Measurements from ENCODE around the gene ARL5A.

The ARL5A gene

GRCh38 chr2:151777487-151777886 lies 50.7 kb downstream of the ARL5A start:
- DNase-seq (ENCODE audit: low spot score): no peak
- CTCF ChIA-PET: interaction anchor here (0.6 kb wide), 1 partner anchor 11 kb away, joined by 3 read pairs; no protein-coding TSS in a partner anchor
- no peak overlapping the region for H3K27ac ChIP-seq
- POLR2A ChIA-PET (ENCODE audit: low non-redundant PET): no interaction called here
- TF ChIP-seq CTCF (conservative IDR thresholded peaks at IDR 0.05; ENCODE audit: low read depth): no peak

- no peak for TF ChIP-seq CTCF (conservative IDR thresholded peaks at IDR 0.05; ENCODE audit: low read depth)
- no peak overlapping the region for H3K27ac ChIP-seq
- DNase-seq (ENCODE audit: low spot score): no peak
- CTCF ChIA-PET: no interaction called here
- POLR2A ChIA-PET (ENCODE audit: low non-redundant PET): interaction anchor here (0.6 kb wide), 1 partner anchor 315 kb away, joined by 9 read pairs; no protein-coding TSS in a partner anchor
These were observed 51.9 kb downstream of the ARL5A start for GRCh38 chr2:151776367-151776766.

- ChIA-PET POLR2A (ENCODE audit: low non-redundant PET) (no interaction called here), CTCF (interaction anchor here (0.7 kb wide), 3 partner anchors 26 to 1685 kb away, joined by 3 to 6 read pairs (median 3); no protein-coding TSS in a partner anchor)
- TF ChIP-seq CTCF (conservative IDR thresholded peaks at IDR 0.05; ENCODE audit: low read depth): no peak
- no peak overlapping the region for H3K27ac ChIP-seq
- no peak for DNase-seq (ENCODE audit: low spot score)
These were observed 53.0 kb downstream of the ARL5A start for GRCh38 chr2:151775057-151775740.

GRCh38 chr2:151774506-151774905 lies 53.7 kb downstream of the ARL5A start:
- ChIA-PET POLR2A (ENCODE audit: low non-redundant PET) (no interaction called here), CTCF (interaction anchor here (0.7 kb wide), 3 partner anchors 27 to 1684 kb away, joined by 3 to 6 read pairs (median 3); no protein-coding TSS in a partner anchor)
- DNase-seq (ENCODE audit: low spot score): peak; percentile 29

GRCh38 chr2:151771599-151772358 lies 56.4 kb downstream of the ARL5A start:
- POLR2A ChIA-PET (ENCODE audit: low non-redundant PET): no interaction called here
- no peak overlapping the region for H3K27ac ChIP-seq
- TF ChIP-seq CTCF (conservative IDR thresholded peaks at IDR 0.05; ENCODE audit: low read depth): no peak
- CTCF ChIA-PET: no interaction called here
- DNase-seq (ENCODE audit: low spot score): no peak

More at GRCh38 chr2:151774506-151774905, 53.7 kb downstream of the ARL5A start:
- H3K27ac ChIP-seq: no peak overlapping the region
- TF ChIP-seq CTCF (conservative IDR thresholded peaks at IDR 0.05; ENCODE audit: low read depth): no peak

- CTCF ChIA-PET: interaction anchor here (0.6 kb wide), 1 partner anchor 411 kb away, joined by 3 read pairs; no protein-coding TSS in a partner anchor
- no peak for TF ChIP-seq CTCF (conservative IDR thresholded peaks at IDR 0.05; ENCODE audit: low read depth)
- no peak overlapping the region for H3K27ac ChIP-seq
- POLR2A ChIA-PET (ENCODE audit: low non-redundant PET): no interaction called here
- no peak for DNase-seq (ENCODE audit: low spot score)
These were observed 57.2 kb downstream of the ARL5A start for GRCh38 chr2:151770995-151771394.

All from RWPE1 (cell line).